Naive thymus-derived CD8-positive, alpha-beta T cell (primary cell): ENCODE results near the gene CXCR3. TPM values are rescaled to one million over a fixed set of nuclear protein-coding genes. Genes with fewer than 3 reads are reported as not detected.
A peak's percentile ranks its signal among the peaks of the same experiment; 100 is the strongest.
"Not testable (repeated sequence)": the region's sequence is repeated elsewhere in the genome, so short reads cannot be mapped to it uniquely, and the experiment has no call there.

Experiments
- ATAC-seq, 2 donors: fragments of 150-1000 bp; cut with Tn5 transposase in 1 of 2; sonication (Bioruptor Pico), chemical (Tn5 transposase) in 1 of 2; 1 replicate in 1 of 2; 2 replicates in 1 of 2; pipeline ENCODE4 v1.10.0; 2021; ENCODE audit warnings: mild to moderate bottlenecking in 2 of 2, moderate library complexity in 2 of 2
- POLR2A ChIA-PET: fragments of 350-600 bp; sonication (Branson Sonifier 250); formaldehyde crosslinking; loops from one replicate; lab custom pipeline; 2021; ENCODE audit warnings: antibody characterized with exemption; lab: Charles Lee
- DNase-seq, 10 donors: peaks; one replicate each; pipeline versions ENCODE4 v3.0.0 to v3.0.0-alpha.2; 2020 to 2022
- H3K27ac Mint-ChIP-seq, 10 donors: one replicate each; pipeline ENCODE4 v1.8.0; 2020 to 2022; ENCODE audit warnings: mild to moderate bottlenecking in 10 of 10, mixed read lengths in 10 of 10, moderate library complexity in 4 of 10, inconsistent platforms in 1 of 10
- H3K27me3 Mint-ChIP-seq, 5 donors: one replicate each; pipeline ENCODE4 v1.8.0; 2021 to 2022; ENCODE audit warnings: mixed read lengths in 5 of 5
- H3K36me3 Mint-ChIP-seq, 3 donors: one replicate each; pipeline ENCODE4 v1.8.0; 2020 to 2022; ENCODE audit warnings: mixed read lengths in 3 of 3, mild to moderate bottlenecking in 2 of 3, inconsistent platforms in 1 of 3
- H3K4me1 Mint-ChIP-seq, 4 donors: one replicate each; pipeline ENCODE4 v1.8.0; 2021 to 2022; ENCODE audit warnings: mixed read lengths in 4 of 4
- H3K4me3 Mint-ChIP-seq, 10 donors: one replicate each; pipeline ENCODE4 v1.8.0; 2020 to 2022; ENCODE audit warnings: mild to moderate bottlenecking in 10 of 10, mixed read lengths in 10 of 10, moderate library complexity in 6 of 10, inconsistent platforms in 1 of 10
- H3K9me3 Mint-ChIP-seq, 9 donors: one replicate each; pipeline ENCODE4 v1.8.0; 2020 to 2022; ENCODE audit warnings: mixed read lengths in 9 of 9, mild to moderate bottlenecking in 3 of 9, inconsistent platforms in 1 of 9, moderate library complexity in 1 of 9
- polyA plus RNA-seq, 3 donors: library from polyadenylated mRNA; unstranded; fragments of 300-500 nt; fragmentation: Illumina TruSeq; gene quantifications; one replicate each; pipeline ENCODE4 v1.2.3, GENCODE V29; 2021
- total RNA-seq, 8 experiments: library from RNA in 2 of 8; stranded (reverse) in 2 of 8; gene quantifications; one replicate each; pipeline ENCODE4 v1.2.3 and lab custom pipeline; 2021 to 2026

Gene CXCR3
- total and polyA plus RNA-seq, 5 experiments from 2014 or later, result 10.4 to 34.7 (median 23.5) TPM

DNA sequence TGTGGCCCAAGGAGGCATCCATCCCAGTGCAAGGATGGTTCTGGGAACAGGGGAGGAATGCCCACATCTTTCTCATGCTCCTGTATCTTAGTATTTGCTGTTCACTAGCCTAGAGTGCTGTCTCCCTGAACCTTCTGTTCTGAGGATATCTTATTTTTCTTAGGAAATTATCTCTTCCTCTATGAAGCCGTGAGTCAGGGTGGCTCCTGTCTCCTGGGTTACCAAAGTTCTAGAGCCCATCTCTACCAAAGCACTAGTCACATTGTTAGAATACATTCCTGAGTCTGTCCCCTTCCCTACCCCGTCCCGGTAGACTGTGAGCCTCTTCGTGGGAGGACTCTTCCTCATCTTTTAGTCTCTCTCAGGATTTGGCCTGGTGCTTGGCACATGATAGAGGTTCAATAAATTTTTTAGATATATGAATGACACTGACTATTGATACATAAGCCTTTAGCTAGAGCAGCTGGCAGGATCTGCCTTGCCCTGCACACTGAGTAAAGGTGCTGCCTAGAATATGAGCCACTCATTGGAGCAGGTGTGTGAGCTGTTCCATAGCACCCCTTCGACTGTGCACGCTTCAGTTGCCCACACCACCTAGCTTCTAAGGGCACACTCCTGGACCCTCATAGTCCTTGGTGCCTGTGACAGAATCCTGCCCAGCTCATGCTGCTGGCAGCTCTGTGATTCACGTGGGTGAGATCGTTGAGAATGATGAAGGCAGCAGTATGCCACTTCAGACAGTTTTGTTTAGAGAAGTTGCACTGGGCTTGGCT is 13.3 kb downstream of the CXCR3 start:
- Mint-ChIP-seq H3K4me3 (peak overlapping the region in 8 of 10 donors; percentile 26 to 78 (median 48)), H3K9me3 (peaks cover 0 to 3% (median 0%) of the 10 kb centered on the region in 9 donors), H3K27ac (peak overlapping the region; percentile 88 to 99 (median 95)), H3K27me3 (no peaks in the 10 kb centered on the region), H3K36me3 (peaks cover 21 to 62% (median 29%) of the 10 kb centered on the region in 3 donors), H3K4me1 (peaks cover 26 to 63% (median 57%) of the 10 kb centered on the region in 4 donors)
- DNase-seq, result no peak
- POLR2A ChIA-PET, result interaction anchor here (0.9 to 5.0 kb wide), 3 partner anchors 9 to 72 kb away, joined by 3 to 33 read pairs (median 4); partner anchors contain the start of genes CXCR3 and OGT
- no peak for ATAC-seq

DNA sequence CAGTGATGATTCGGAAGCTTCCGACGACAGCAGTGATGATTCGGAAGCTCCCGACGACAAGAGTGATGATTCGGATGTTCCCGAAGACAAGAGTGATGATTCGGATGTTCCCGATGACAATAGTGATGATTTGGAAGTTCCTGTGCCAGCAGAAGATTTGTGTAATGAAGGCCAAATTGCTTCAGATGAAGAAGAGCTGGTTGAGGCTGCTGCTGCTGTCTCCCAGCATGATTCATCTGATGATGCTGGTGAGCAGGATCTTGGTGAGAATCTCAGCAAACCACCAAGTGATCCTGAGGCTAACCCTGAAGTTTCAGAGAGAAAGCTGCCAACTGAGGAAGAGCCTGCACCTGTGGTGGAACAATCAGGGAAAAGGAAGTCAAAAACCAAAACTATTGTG is 14.2 kb downstream of the CXCR3 start:
- POLR2A ChIA-PET, result interaction anchor here (1.3 kb wide), 1 partner anchor 71 kb away, joined by 4 read pairs; the partner anchor contains the start of gene OGT
- ATAC-seq (no peak), DNase-seq (no peak)
- H3K27me3 Mint-ChIP-seq, result no peaks in the 10 kb centered on the region
- peak overlapping the region in 8 of 10 donors; percentile 63 to 98 (median 94) for H3K27ac Mint-ChIP-seq
- peaks cover 18 to 61% (median 24%) of the 10 kb centered on the region in 3 donors for H3K36me3 Mint-ChIP-seq
- H3K4me1 Mint-ChIP-seq, result peaks cover 24 to 60% (median 52%) of the 10 kb centered on the region in 4 donors
- H3K4me3 Mint-ChIP-seq, result no peak overlapping the region
- H3K9me3 Mint-ChIP-seq, result peaks cover 0 to 3% (median 0%) of the 10 kb centered on the region in 9 donors

DNA sequence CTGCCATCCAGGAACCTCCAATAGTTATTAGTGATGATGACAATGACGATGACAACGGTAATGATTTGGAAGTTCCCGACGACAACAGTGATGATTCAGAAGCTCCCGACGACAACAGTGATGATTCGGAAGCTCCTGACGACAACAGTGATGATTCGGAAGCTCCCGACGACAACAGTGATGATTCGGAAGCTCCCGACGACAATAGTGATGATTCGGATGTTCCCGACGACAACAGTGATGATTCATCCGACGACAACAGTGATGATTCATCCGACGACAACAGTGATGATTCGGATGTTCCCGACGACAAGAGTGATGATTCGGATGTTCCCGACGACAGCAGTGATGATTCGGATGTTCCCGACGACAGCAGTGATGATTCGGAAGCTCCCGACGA is 14.7 kb downstream of the CXCR3 start:
- POLR2A ChIA-PET, result no interaction called here
- DNase-seq (no peak), ATAC-seq (no peak)
- Mint-ChIP-seq H3K36me3 (peaks cover 15 to 63% (median 22%) of the 10 kb centered on the region in 3 donors), H3K4me3 (no peak overlapping the region), H3K27ac (peak overlapping the region in 7 of 10 donors; percentile 22 to 95 (median 68)), H3K4me1 (peaks cover 21 to 56% (median 47%) of the 10 kb centered on the region in 4 donors), H3K9me3 (peaks cover 0 to 3% (median 0%) of the 10 kb centered on the region in 9 donors), H3K27me3 (no peaks in the 10 kb centered on the region)

DNA sequence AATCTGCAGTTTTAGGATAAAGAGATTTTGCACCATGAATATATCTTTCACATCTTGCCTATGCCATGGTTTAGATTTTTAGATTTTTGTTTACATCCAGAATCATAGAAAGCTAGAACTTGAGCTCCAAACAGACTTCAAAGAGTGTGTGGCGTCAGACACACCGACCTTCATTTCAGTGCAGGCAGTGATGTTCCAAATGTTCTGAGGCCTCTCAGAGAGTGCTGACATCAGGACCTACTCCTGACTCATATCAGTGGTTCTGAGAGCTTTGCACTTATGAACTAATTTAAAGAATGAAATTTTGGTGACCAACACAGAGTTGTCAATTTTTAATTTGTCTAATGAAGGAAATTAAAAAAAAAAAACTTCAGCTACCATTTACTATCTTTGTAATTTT is 18.3 kb downstream of the CXCR3 start:
- Mint-ChIP-seq H3K27ac (peak overlapping the region in 9 of 10 donors; percentile 63 to 84 (median 80)), H3K36me3 (peaks cover 12 to 76% (median 17%) of the 10 kb centered on the region in 3 donors), H3K4me3 (peak overlapping the region in 2 of 10 donors; percentile 27 to 39), H3K27me3 (no peaks in the 10 kb centered on the region), H3K9me3 (peaks cover 0 to 3% (median 0%) of the 10 kb centered on the region in 9 donors), H3K4me1 (peaks cover 5 to 31% (median 12%) of the 10 kb centered on the region in 4 donors)
- peak in 2 of 10 donors; percentile 42 to 52 for DNase-seq
- POLR2A ChIA-PET, result interaction anchor here (1.2 kb wide), 1 partner anchor 67 kb away, joined by 5 read pairs; the partner anchor contains the start of gene OGT
- peak; percentile 85 to 99 for ATAC-seq

DNA sequence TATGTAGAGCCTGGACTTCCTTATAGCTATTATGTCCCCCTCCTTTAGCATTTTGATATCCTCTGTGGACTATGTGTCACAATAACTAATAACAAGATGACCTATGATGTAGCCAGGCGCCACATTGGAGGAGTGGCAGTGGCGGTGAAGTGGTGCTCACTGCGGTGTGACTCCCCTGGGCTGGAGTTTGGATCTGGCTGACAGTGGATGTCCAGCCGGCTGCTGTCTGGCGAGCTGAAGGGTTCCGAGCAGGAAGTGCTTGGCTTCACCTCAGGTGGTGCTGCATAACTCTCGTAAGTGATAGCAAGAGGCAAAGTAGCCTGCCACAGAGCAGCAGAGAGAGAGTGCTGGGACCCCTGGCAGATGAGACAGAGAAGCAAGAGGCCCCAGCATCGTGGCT is 25.1 kb downstream of the CXCR3 start:
- peaks cover 0 to 32% (median 0%) of the 10 kb centered on the region in 3 donors for H3K36me3 Mint-ChIP-seq
- peak overlapping the region in 3 of 10 donors; percentile 18 to 52 (median 41) for H3K27ac Mint-ChIP-seq
- H3K9me3 Mint-ChIP-seq, H3K4me1 Mint-ChIP-seq, ATAC-seq, DNase-seq, H3K4me3 Mint-ChIP-seq, POLR2A ChIA-PET, H3K27me3 Mint-ChIP-seq: not testable (repeated sequence)

DNA sequence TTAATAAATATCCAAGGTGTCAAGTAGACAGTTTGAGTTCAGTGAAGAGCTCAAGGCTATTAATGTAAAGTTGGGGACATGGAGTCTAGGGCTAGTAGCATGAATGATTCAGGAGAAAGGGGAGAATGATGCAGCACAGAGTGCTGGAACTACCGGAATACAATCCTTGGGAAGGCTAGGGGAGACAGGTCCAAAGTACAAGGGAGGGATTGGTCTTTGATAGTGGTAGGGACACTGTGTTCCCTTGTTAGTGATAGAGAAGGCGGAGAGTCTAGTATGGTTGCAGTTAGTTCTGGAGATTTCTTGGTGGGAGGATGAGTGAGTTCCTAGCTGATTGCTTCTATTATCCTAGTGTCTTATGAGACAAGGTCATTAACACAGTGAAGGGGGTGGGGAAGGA is 31.4 kb downstream of the CXCR3 start:
- peaks cover 2 to 8% (median 6%) of the 10 kb centered on the region in 4 donors for H3K4me1 Mint-ChIP-seq
- DNase-seq (no peak), ATAC-seq (no peak)
- peak overlapping the region in 9 of 10 donors; percentile 16 to 84 (median 44) for H3K27ac Mint-ChIP-seq
- peaks cover 0 to 12% (median 0%) of the 10 kb centered on the region in 3 donors for H3K36me3 Mint-ChIP-seq
- POLR2A ChIA-PET, result no interaction called here
- no peaks in the 10 kb centered on the region for H3K9me3 Mint-ChIP-seq
- H3K4me3 Mint-ChIP-seq, result no peak overlapping the region
- H3K27me3 Mint-ChIP-seq, result no peaks in the 10 kb centered on the region

DNA sequence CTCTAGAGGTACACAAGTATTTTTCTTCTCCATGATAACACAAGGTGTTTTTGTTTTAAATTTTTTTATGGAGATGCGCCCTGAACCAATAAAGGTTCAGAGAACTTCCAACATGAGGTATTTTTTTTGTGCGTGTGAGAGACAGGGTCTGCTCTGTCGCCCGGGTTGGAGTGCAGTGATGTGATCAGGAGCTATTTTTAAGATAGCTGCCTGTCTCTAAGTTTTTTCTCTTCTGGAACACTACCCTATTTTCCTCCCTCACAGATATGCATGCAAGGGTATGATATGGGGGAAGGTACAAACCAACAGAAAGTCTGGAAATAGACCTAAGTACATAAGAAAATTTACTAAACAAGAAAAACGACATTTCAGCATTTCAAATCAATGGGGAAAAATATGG is 37.1 kb downstream of the CXCR3 start:
- peaks cover 1 to 12% (median 8%) of the 10 kb centered on the region in 4 donors for H3K4me1 Mint-ChIP-seq
- H3K36me3 Mint-ChIP-seq, result peaks cover 0 to 37% (median 0%) of the 10 kb centered on the region in 3 donors
- H3K9me3 Mint-ChIP-seq, result no peaks in the 10 kb centered on the region
- no peak overlapping the region for H3K4me3 Mint-ChIP-seq
- no peak for ATAC-seq
- POLR2A ChIA-PET, result interaction anchor here (1.1 kb wide), 1 partner anchor 71 kb away, joined by 5 read pairs; no protein-coding TSS in a partner anchor
- no peaks in the 10 kb centered on the region for H3K27me3 Mint-ChIP-seq
- peak overlapping the region in 1 of 10 donors; percentile 49 for H3K27ac Mint-ChIP-seq
- DNase-seq, result no peak

DNA sequence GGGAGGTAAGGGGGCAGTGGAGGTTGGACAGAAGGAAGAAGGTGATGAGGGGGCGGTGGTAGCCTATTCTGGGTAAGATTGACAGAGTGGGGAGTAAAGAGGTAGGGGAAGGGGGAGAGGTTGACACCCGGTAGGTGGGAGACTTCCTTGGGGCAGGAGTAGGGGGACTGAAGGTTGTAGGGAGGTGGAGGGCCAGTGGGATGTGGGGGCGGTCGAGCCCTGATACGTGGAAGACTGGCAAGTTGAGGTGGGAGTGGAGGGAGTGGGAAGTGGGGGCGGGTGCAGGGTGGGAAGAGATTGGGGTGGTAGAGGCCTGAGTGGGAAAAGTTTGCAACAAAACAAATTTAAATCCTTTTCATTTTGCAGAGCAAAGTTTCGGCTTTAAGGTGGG is 38.3 kb downstream of the CXCR3 start:
- no peak for ATAC-seq
- POLR2A ChIA-PET, result no interaction called here
- peak overlapping the region in 6 of 10 donors; percentile 7 to 82 (median 44) for H3K27ac Mint-ChIP-seq
- DNase-seq, result no peak
- no peaks in the 10 kb centered on the region for H3K9me3 Mint-ChIP-seq
- no peaks in the 10 kb centered on the region for H3K27me3 Mint-ChIP-seq
- peaks cover 0 to 48% (median 3%) of the 10 kb centered on the region in 3 donors for H3K36me3 Mint-ChIP-seq
- peaks cover 1 to 12% (median 8%) of the 10 kb centered on the region in 4 donors for H3K4me1 Mint-ChIP-seq
- no peak overlapping the region for H3K4me3 Mint-ChIP-seq

DNA sequence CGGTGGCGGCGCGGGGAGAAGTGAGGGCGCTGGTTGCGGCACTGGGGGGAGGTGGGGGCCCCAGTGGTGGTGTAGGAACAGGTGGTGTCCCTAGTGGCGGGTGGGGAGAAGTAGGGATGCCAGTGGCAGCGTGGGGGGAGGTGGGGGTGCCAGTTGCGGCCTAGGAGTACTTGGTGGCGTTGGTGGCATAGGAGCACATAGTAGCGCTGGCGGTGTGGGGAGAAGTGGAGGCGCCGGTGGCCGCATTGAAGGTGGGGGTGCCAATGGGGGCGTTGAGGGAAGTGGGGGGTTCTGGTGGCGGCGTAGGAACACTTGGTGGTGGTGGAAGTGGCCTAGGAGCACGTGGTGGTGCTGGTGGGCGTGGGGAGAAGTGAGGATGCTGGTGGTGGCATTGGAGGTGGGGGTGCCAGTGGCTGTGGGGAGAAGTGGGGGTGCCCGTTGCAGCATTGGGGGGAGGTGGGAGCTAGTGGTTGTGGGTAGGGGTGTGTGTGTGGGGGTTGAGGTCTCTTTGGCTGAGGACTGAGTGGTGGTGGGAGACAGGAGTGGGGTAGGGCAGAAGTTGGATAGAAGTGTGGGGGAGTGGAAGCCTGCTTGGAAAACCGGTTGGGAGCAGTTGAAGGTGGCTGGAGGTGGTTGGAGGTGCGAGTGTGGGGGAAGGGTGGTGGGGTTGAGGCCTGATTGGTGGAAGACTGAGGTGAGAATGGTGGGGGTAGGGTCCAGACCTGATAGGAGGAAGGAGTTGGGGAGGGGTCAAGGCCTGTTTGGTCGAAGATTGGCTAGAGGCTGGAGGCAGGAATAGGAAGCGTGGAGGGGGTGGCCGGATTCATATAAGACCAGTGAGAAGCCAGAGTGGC is 38.9 kb downstream of the CXCR3 start:
- POLR2A ChIA-PET, result interaction anchor here (1.2 to 1.3 kb wide), 2 partner anchors 10 to 27 kb away, joined by 4 read pairs; no protein-coding TSS in a partner anchor
- H3K36me3 Mint-ChIP-seq, result peaks cover 0 to 54% (median 3%) of the 10 kb centered on the region in 3 donors
- no peaks in the 10 kb centered on the region for H3K9me3 Mint-ChIP-seq
- H3K4me1 Mint-ChIP-seq, result peaks cover 1 to 12% (median 8%) of the 10 kb centered on the region in 4 donors
- no peaks in the 10 kb centered on the region for H3K27me3 Mint-ChIP-seq
- peak overlapping the region in 7 of 10 donors; percentile 14 to 82 (median 60) for H3K27ac Mint-ChIP-seq
- ATAC-seq (peak in 1 of 2 donors; percentile 48), DNase-seq (peak in 2 of 10 donors; percentile 4 to 7)
- peak overlapping the region in 1 of 10 donors; percentile 24 for H3K4me3 Mint-ChIP-seq

DNA sequence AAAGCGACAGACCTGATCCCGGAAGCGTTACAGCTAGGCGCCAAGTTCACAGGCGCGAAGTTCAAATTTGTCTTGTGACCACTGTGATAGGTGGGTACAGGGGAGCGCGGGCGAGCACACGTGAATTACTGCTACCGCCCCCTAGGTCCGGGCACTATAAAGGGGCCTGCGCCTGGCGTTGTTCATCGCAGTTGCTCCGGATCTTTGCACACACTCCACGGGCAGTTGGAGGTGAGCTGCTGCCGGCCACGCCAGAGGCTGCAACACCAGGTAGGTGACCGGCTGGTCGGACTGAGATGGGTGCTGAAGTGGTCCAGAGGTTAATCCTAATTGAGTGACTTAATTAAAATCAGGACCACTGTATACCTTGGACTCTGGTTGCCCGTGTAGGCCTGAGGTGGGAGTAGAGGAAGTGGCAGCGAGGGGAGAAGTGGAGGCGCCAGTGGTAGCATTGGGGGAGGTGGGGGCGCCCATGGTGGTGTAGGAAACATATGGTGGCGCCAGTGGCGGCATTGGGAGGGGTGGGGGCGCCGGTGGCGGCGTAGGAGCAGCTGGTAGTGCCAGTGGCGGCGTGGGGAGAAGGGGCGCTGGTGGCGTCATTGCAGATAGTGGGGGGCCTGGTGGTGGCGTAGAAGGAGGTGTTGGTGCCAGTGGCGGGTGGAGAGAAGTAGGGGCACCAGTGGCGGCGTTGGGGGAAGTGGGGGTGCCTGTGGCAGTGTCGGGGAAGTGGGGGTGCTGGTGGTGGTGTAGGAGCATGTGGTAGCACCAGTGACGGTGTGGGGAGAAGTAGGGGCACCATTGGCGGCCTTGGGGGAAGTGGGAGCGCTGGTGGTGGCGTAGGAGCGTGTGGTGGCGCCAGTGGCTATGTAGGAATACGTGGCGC is 39.8 kb downstream of the CXCR3 start, which contains the start of gene GCNA:
Gene GCNA (plus strand): TSS at position 185 of the 883 bp plus-strand sequence. CDS start 2,385 bp downstream, outside the sequence.
- H3K4me3 Mint-ChIP-seq, result peak within 1 kb of the TSS in 1 of 10 donors; percentile 24
- H3K27ac Mint-ChIP-seq, result peak within 1 kb of the TSS in 9 of 10 donors; percentile 19 to 82 (median 62)
- H3K9me3 Mint-ChIP-seq, result no peaks in the 10 kb centered on the region
- H3K4me1 Mint-ChIP-seq, result peaks cover 1 to 12% (median 9%) of the 10 kb centered on the region in 4 donors
- POLR2A ChIA-PET, result interaction anchor here (1.2 to 1.3 kb wide), 2 partner anchors 11 to 28 kb away, joined by 4 read pairs; no protein-coding TSS in a partner anchor
- peaks cover 0 to 63% (median 3%) of the 10 kb centered on the region in 3 donors for H3K36me3 Mint-ChIP-seq
- ATAC-seq, result peak in 1 of 2 donors; percentile 39
- peak in 2 of 10 donors; percentile 5 to 9 for DNase-seq
- H3K27me3 Mint-ChIP-seq, result no peaks in the 10 kb centered on the region

DNA sequence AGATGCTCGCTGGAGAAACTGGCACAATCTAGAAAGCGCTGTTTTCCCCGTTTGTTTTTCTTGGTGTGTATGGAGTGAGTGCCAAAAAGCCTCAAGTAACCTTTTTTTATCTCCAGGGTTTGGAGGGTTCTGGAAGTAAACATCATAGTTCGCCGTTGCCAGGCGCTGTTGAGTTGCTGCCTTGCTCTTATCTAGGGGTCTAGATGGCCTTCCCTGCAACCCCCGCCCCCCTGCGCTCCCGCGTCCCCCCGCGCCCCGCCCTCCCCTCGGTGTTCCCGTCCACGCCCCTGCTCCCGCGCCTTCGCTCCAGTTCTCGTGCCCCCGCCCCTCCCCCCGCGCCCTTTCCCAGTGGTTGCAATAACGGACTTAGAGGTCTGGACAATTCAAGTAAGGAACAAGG is 40.6 kb downstream of the CXCR3 start:
- Mint-ChIP-seq H3K4me3 (no peak overlapping the region), H3K4me1 (peaks cover 1 to 15% (median 9%) of the 10 kb centered on the region in 4 donors), H3K27ac (peak overlapping the region in 3 of 10 donors; percentile 25 to 82 (median 36)), H3K27me3 (no peaks in the 10 kb centered on the region), H3K36me3 (peaks cover 0 to 66% (median 5%) of the 10 kb centered on the region in 3 donors), H3K9me3 (no peaks in the 10 kb centered on the region)
- DNase-seq (no peak), ATAC-seq (no peak)
- POLR2A ChIA-PET, result interaction anchor here (1.3 kb wide), 1 partner anchor 13 kb away, joined by 5 read pairs; no protein-coding TSS in a partner anchor
